Epithelial cell of proximal tubule (primary cell): ENCODE measurements around the gene KANK4. TPM values are rescaled to one million over a fixed set of nuclear protein-coding genes. Genes with fewer than 3 reads are reported as not detected.

Source experiments
- DNase-seq: peaks from one replicate; pipeline ENCODE4 v3.0.0-alpha.2; 2011; ENCODE audit warnings: low read depth
- H3K4me3 ChIP-seq: 2 replicates; pipeline ENCODE4 v1.5.1; 2011; ENCODE audit warnings: low read depth, mild to moderate bottlenecking, low read length
- total RNA-seq: library from RNA; depleted of rRNA; stranded (reverse); fragments of >200 nt; gene quantifications from 2 replicates; pipeline ENCODE4 v1.2.3, GENCODE V29; 2015
- TF ChIP-seq, protein P1 (sequence below): conservative IDR thresholded peaks from 2 replicates; pipeline ENCODE4 v1.5.1; 2012; ENCODE audit warnings: low read depth, mild to moderate bottlenecking, low read length

The KANK4 gene
- total RNA-seq, 1 donor from 2014 or later = not detected

DNA sequence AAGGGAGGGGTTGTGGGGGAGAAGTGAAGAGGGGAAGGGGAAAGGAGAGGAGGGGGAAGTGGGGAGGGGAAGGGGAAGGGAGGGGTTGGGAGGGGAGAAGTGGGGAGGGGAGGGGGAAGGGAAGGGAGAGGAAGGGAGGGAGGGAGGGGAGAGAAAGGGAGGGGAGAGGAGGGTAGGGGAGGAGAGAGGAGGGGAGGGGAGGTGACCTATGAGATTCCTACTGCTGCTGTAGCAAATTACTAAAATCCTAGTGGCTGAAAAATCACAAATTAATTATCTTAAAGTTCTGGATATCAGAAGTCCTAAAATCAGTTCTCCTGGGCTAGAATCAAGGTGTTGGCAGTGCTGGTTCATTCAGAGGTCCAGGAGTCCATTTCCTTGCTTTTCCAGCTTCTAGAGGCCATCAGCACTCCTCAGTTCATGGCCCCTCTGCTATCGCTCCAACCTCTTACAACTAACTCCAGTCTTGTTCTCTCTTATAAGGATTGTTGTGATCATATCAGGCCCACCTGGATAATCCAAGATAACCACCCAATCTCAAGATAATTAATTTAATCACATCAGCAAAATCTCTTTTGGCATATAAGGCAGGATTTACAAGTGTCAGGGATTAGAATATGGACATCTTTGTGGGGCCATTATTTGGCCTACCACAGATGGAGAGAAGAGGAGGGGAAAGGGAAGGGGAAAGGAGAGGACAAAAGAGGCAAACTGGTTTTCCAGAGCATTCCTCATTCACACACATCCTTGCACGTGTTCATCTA is 30.4 kb upstream of the KANK4 start:
- DNase-seq = no peak
- TF ChIP-seq, protein P1, sequence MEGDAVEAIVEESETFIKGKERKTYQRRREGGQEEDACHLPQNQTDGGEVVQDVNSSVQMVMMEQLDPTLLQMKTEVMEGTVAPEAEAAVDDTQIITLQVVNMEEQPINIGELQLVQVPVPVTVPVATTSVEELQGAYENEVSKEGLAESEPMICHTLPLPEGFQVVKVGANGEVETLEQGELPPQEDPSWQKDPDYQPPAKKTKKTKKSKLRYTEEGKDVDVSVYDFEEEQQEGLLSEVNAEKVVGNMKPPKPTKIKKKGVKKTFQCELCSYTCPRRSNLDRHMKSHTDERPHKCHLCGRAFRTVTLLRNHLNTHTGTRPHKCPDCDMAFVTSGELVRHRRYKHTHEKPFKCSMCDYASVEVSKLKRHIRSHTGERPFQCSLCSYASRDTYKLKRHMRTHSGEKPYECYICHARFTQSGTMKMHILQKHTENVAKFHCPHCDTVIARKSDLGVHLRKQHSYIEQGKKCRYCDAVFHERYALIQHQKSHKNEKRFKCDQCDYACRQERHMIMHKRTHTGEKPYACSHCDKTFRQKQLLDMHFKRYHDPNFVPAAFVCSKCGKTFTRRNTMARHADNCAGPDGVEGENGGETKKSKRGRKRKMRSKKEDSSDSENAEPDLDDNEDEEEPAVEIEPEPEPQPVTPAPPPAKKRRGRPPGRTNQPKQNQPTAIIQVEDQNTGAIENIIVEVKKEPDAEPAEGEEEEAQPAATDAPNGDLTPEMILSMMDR = no peak
- H3K4me3 ChIP-seq = no peak overlapping the region

DNA sequence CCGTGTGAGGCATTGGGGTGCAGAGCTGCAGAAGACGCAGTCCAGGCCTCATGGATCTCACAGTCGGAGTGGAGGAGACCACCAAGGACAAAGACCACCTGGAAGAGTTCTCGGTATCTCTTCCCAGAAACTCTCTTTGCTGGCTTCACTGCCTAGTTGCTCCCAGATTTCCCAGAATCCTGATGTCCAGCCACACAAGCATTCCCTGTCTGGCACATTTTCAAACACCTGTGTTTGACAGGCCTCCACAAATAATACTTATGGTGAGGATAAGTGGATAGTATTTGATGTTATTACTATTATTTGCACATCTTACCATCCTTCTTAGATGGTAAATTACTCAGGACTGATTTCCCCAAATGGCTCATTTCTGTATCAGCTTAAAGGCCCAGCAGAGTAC is 27.7 kb upstream of the KANK4 start:
- no peak overlapping the region for H3K4me3 ChIP-seq
- TF ChIP-seq, protein P1 = no peak
- no peak for DNase-seq

DNA sequence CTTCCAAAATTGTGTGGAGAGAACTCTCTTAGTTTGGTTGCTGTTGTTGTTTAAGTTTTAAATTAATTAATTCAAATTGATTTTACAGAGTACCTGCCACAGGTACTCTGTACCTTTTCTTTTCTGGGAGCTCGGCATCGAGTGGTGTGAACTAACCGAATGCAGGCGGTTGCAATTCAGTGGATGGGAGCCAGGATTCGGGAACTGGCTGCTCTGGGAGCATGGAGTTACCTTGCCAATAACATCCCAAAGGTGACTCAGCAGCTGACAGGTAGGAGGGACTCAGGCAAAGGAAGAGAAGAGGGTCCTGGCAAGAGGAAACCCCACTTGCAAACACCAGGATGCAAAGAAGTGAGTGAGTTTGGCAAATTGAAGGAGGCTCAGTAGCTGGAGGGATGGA is 24.7 kb upstream of the KANK4 start:
- no peak for DNase-seq
- H3K4me3 ChIP-seq = no peak overlapping the region
- TF ChIP-seq, protein P1 = no peak

DNA sequence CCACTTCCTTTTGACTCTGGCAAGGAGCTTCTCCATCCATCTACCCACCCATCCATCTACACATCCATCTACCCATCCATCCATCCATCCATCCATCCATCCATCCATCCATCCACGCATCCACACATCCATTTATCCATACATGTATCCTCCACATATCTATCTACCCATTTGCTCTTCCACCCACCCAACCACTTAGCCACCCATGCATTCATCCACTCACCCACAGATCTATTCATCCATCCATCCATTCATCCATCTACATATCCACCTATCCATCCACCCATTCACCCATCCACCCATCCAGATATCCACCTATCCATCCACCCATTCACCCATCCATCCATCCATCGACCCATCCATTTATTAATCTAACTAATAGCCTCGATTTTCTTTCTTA is 23.0 kb upstream of the KANK4 start:
- H3K4me3 ChIP-seq = no peak overlapping the region
- no peak for DNase-seq
- TF ChIP-seq, protein P1 = no peak

DNA sequence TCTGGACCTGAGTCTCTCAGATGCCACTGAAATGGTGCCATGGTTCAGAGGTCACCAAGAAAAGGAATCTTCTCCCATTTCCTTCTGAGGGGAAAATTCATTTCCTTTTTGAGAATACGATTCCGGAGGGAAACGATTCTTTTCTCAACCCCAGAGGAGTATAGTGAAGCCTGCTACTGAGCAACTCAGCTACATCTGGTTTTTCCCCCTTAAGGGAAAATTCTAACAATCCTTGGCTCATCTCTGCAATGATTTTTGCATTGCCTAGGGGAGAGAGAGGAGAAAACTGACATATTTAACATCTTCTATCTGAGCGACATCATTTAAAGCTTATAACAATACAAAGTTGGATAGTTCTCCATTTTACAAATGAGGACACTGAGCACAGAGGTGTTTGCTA is 22.4 kb upstream of the KANK4 start:
- TF ChIP-seq, protein P1 = no peak
- no peak overlapping the region for H3K4me3 ChIP-seq
- no peak for DNase-seq

DNA sequence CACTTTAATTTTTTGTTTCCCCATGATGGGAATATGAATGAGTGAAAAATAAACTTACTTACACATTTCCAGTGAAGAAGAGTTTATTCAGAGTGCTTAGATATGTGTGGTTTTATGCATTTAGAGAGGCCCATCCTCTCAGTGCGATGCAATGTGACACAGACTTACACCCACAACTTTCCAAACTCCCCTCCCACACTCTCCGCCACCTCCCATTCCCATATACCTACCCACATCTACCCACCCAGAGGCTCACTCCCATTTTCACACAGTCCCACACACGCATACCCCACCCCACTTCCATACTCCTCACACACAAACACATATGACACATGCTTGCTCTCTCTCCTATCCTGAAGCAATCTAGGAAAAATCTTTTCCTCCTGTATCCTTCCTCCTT is 21.9 kb upstream of the KANK4 start:
- TF ChIP-seq, protein P1 = no peak
- DNase-seq = no peak
- H3K4me3 ChIP-seq = no peak overlapping the region
